K562 (cell line): ENCODE data around the gene PPP1R13L. TPM values are rescaled to one million over a fixed set of nuclear protein-coding genes. Genes with fewer than 3 reads are reported as not detected.

ENCODE experiments used
- ATAC-seq: fragments of 200-7000 bp; cut with Tn5 transposase; 3 replicates; pipeline ENCODE4 v1.9.1; 2020; ENCODE audit warnings: moderate library complexity
- BruUV-seq: library from RNA; stranded (reverse); fragments of 400-500 nt; replicated peaks from 2 replicates; lab custom pipeline; 2021; lab: Mats Ljungman, UMichigan
- CTCF ChIA-PET: fragments of 300-600 bp; formaldehyde crosslinking; extraction: SDS; loops from one replicate; lab custom pipeline; 2021; ENCODE audit warnings: low intra/inter-chr PET ratio; lab: Yijun Ruan, JAX
- POLR2A ChIA-PET: fragments of 300-600, 350-650 bp; sonication (Branson Sonifier 250); formaldehyde crosslinking; extraction: SDS; loops from one replicate; lab custom pipeline; 2021; ENCODE audit warnings: antibody characterized with exemption, inconsistent platforms; lab: Yijun Ruan, JAX
- DNase-seq, 4 experiments: peaks; one replicate each; pipeline versions ENCODE4 v3.0.0 to v3.0.0-alpha.2; 2011 to 2018; ENCODE audit warnings: low spot score in 3 of 4, mixed read lengths in 3 of 4; ENCODE audit errors: extremely low read depth in 1 of 4
- FAIRE-seq: peaks from 2 replicates; lab custom pipeline; 2011; peaks lifted over from hg19 to GRCh38; lab: Jason Lieb, UNC
- H2AFZ ChIP-seq: 2 replicates; pipeline ENCODE4 v1.6.0; 2011; ENCODE audit warnings: low read depth, low read length, control low read depth, inconsistent platforms
- H3K27ac ChIP-seq: fragments of 200-600 bp; 3 replicates; pipeline ENCODE4 v1.8.0; 2011; ENCODE audit warnings: low read depth, mild to moderate bottlenecking, control low read depth, inconsistent platforms, low read length, moderate library complexity, mixed read lengths; ENCODE audit errors: extremely low read depth
- H3K27me3 ChIP-seq, 2 experiments: fragments of 300-600 bp in 1 of 2; 2 replicates in 1 of 2; 3 replicates in 1 of 2; pipeline versions ENCODE4 v1.6.0 to v1.8.0; 2011; ENCODE audit warnings: inconsistent platforms in 2 of 2, low read length in 2 of 2, mild to moderate bottlenecking in 1 of 2, mixed read lengths in 1 of 2, moderate library complexity in 1 of 2; ENCODE audit not compliant: control insufficient read depth in 2 of 2, insufficient read depth in 2 of 2
- H3K36me3 ChIP-seq: fragments of 300-600 bp; 3 replicates; pipeline ENCODE4 v1.8.0; 2011; ENCODE audit warnings: mild to moderate bottlenecking, low read length, inconsistent platforms; ENCODE audit not compliant: control insufficient read depth, insufficient read depth
- H3K4me1 ChIP-seq, 2 experiments: fragments of 200-600 bp in 1 of 2; replicated peaks in 1 of 2; 2 replicates in 1 of 2; 3 replicates in 1 of 2; pipeline versions ENCODE4 v1.5.1 to v1.8.0; 2011; ENCODE audit warnings: inconsistent platforms in 2 of 2, low read length in 2 of 2, mild to moderate bottlenecking in 1 of 2, mixed read lengths in 1 of 2, moderate library complexity in 1 of 2; ENCODE audit not compliant: control insufficient read depth in 2 of 2, insufficient read depth in 2 of 2
- H3K4me2 ChIP-seq: 2 replicates; pipeline ENCODE4 v1.6.1; 2011; ENCODE audit warnings: low read length, control low read depth, inconsistent platforms, mixed read lengths; ENCODE audit not compliant: insufficient read depth
- H3K4me3 ChIP-seq: fragments of 200-600 bp; sonication (generic), shearing (Covaris generic); 2 replicates; pipeline ENCODE4 v1.5.1; 2016; ENCODE audit warnings: control low read depth, inconsistent platforms
- H3K79me2 ChIP-seq: fragments of 200-600 bp; 3 replicates; pipeline ENCODE4 v1.8.0; 2011; ENCODE audit warnings: low read length, inconsistent platforms; ENCODE audit not compliant: control insufficient read depth, insufficient read depth
- H3K9ac ChIP-seq, 2 experiments: 2 replicates each; pipeline versions ENCODE4 v1.6.0 to v1.6.1; 2011; ENCODE audit warnings: low read depth in 2 of 2, low read length in 2 of 2, control low read depth in 1 of 2, inconsistent platforms in 1 of 2, mild to moderate bottlenecking in 1 of 2, mixed read lengths in 1 of 2; ENCODE audit not compliant: insufficient read depth in 1 of 2
- H3K9me1 ChIP-seq: one replicate; pipeline ENCODE4 v1.6.0; 2011; ENCODE audit warnings: inconsistent platforms, mild to moderate bottlenecking, low read length, moderate library complexity; ENCODE audit not compliant: control insufficient read depth, insufficient read depth
- H3K9me3 ChIP-seq: replicated peaks from 2 replicates; pipeline ENCODE4 v1.5.1; 2011; ENCODE audit warnings: low read depth, low read length, inconsistent platforms; ENCODE audit not compliant: control insufficient read depth, insufficient read depth
- H4K20me1 ChIP-seq: replicated peaks from 2 replicates; pipeline ENCODE4 v1.6.1; 2011; ENCODE audit warnings: low read length, inconsistent platforms, mixed read lengths; ENCODE audit not compliant: control insufficient read depth, insufficient read depth
- BCOR ChIP-seq: fragments of 450-650 bp; IDR thresholded peaks from 2 replicates; pipeline ENCODE4 v1.6.1; 2016
- CREBBP ChIP-seq: IDR thresholded peaks from one replicate; pipeline ENCODE4 v1.6.1; 2012; ENCODE audit warnings: low read depth, mild to moderate bottlenecking, control low read depth, inconsistent platforms, low read length
- ELF4 ChIP-seq: fragments of 450-650 bp; formaldehyde crosslinking; IDR thresholded peaks from 2 replicates; pipeline ENCODE4 v1.4.0; 2022; ENCODE audit warnings: missing genetic modification characterization
- MCM5 ChIP-seq: fragments of 450-650 bp; IDR thresholded peaks from 2 replicates; pipeline ENCODE4 v1.6.1; 2016; ENCODE audit warnings: low read depth
- POLR2G ChIP-seq: fragments of 200-400 bp; formaldehyde crosslinking; IDR thresholded peaks from 2 replicates; pipeline ENCODE4 v1.6.1; 2017; ENCODE audit warnings: low read depth, mild to moderate bottlenecking, antibody characterized with exemption, low read length, moderate library complexity
- PRMT5 ChIP-seq: sonication (generic); formaldehyde crosslinking; IDR thresholded peaks from 2 replicates; pipeline ENCODE4 v1.5.0; 2020; ENCODE audit warnings: missing genetic modification reagents
- ZFP36 ChIP-seq: fragments of 150-350 bp; IDR thresholded peaks from 2 replicates; pipeline ENCODE4 v1.6.1; 2018; ENCODE audit warnings: low read length, low read depth; ENCODE audit not compliant: partially characterized antibody
- WGBS: fragments of 100-300 bp; shearing (Covaris generic); methylation state at CpG from one replicate; pipeline ENCODE4 v1.1.6; 2016; ENCODE audit warnings: low coverage, mixed read lengths; ENCODE audit not compliant: insufficient coverage; ENCODE audit errors: missing lambda C conversion rate; 5-methylcytosine and 5-hydroxymethylcytosine counted together
- in situ Hi-C: fragments of 300-500 bp; cut with MboI; formaldehyde crosslinking; loops from 4 replicates; pipeline ENCODE4 v1.15.0; 2018; ENCODE audit warnings: inconsistent platforms, mixed read lengths
- intact Hi-C: fragments of 100-400 bp; cut with micrococcal nuclease; formaldehyde crosslinking; loops from 2 replicates; pipeline ENCODE4 v1.14.2; 2022
- polyA plus RNA-seq, 8 experiments: library from polyadenylated mRNA; depleted of rRNA in 4 of 8; stranded (reverse) in 5 of 8; unstranded in 3 of 8; fragments of >200 nt; fragmentation: Nextera tagmentation in 2 of 8; fragmentation: Illumina TruSeq in 1 of 8; extraction: Ambion mirVana in 2 of 8; extraction: Trizol in 1 of 8; gene quantifications; 2 replicates each; pipeline versions ENCODE4 v1.2.1 to v1.2.3, GENCODE V29; 2011 to 2014; ENCODE audit warnings: inconsistent platforms in 1 of 8, missing spikeins in 1 of 8
- total RNA-seq, 7 experiments: library from RNA; depleted of rRNA in 6 of 7; stranded (reverse); fragments of >200 nt in 6 of 7; fragmentation: Illumina TruSeq in 2 of 7; extraction: Trizol in 2 of 7; gene quantifications; 2 replicates each; pipeline versions ENCODE4 v1.2.1 to v1.2.3, GENCODE V29; 2011 to 2021; ENCODE audit warnings: low replicate concordance in 1 of 7

Gene PPP1R13L
- total and polyA plus RNA-seq, 9 of the 15 experiments (the other 6 are each of a cell fraction or from before 2014, with no cell fraction given): 0.32 to 6.7 (median 2.0) TPM

GRCh38 chr19:45350477-45351058, 54.3 kb downstream of the PPP1R13L start:
- no peak overlapping the region for H2AFZ ChIP-seq
- H3K36me3 ChIP-seq: peaks cover 57% of the 10 kb centered on the region; the same call in 2 of the 3 replicates
- ChIA-PET POLR2A (interaction anchor here (0.7 kb wide), 1 partner anchor 88 kb away, joined by 3 read pairs; no protein-coding TSS in a partner anchor), CTCF (no interaction called here)
- H3K4me2 ChIP-seq: no peak overlapping the region
- no peaks in the 10 kb centered on the region for H3K9me1 ChIP-seq
- ATAC-seq: no peak
- 76% methylated on average over 5 of the region's 17 CpGs for WGBS
- no peaks in the 10 kb centered on the region for H3K79me2 ChIP-seq
- no peak overlapping the region for H3K4me3 ChIP-seq
- peaks cover 0 to 43% of the 10 kb centered on the region in 2 experiments; a peak in 2 of 5 replicates for H3K4me1 ChIP-seq
- BruUV-seq: no TSS peak
- no peak overlapping the region for H3K27ac ChIP-seq
- DNase-seq: no peak
- no peaks in the 10 kb centered on the region for H3K27me3 ChIP-seq
- peaks cover 3% of the 10 kb centered on the region; the same call in 1 of the 2 replicates for H4K20me1 ChIP-seq
- no peak overlapping the region for H3K9ac ChIP-seq
- intact Hi-C loops: no loop called here
- H3K9me3 ChIP-seq: no peaks in the 10 kb centered on the region
- FAIRE-seq: no peak
- no peak for TF ChIP-seq BCOR
- TF ChIP-seq ZFP36: peak; percentile 25
- TF ChIP-seq POLR2G: 0 out of 2 replicates have a peak, but pooled peaks have one; percentile 7
- TF ChIP-seq CREBBP: no peak
- TF ChIP-seq MCM5: no peak
- in situ Hi-C loops: no loop called here

- peaks cover 0 to 54% of the 10 kb centered on the region in 2 experiments; a peak in 2 of 5 replicates for H3K4me1 ChIP-seq
- 86% methylated on average over 17 of the region's 17 CpGs for WGBS
- intact Hi-C loops (no loop called here), in situ Hi-C loops (no loop called here)
- ChIA-PET CTCF (no interaction called here), POLR2A (no interaction called here)
- no peak overlapping the region for H3K9ac ChIP-seq
- TF ChIP-seq ELF4 (CRISPR knock-in tag): no peak
- peak; percentile 58 for TF ChIP-seq POLR2G
- no peak for TF ChIP-seq PRMT5
- no peaks in the 10 kb centered on the region for H3K9me3 ChIP-seq
- H3K4me2 ChIP-seq: no peak overlapping the region
- peaks cover 48% of the 10 kb centered on the region; the same call in 2 of the 3 replicates for H3K36me3 ChIP-seq
- no peak overlapping the region for H3K4me3 ChIP-seq
- no peaks in the 10 kb centered on the region for H3K9me1 ChIP-seq
- H4K20me1 ChIP-seq: peaks cover 3% of the 10 kb centered on the region; the same call in 1 of the 2 replicates
- no peak for ATAC-seq
- no peaks in the 10 kb centered on the region for H3K79me2 ChIP-seq
- H3K27ac ChIP-seq: no peak overlapping the region
- no peaks in the 10 kb centered on the region for H3K27me3 ChIP-seq
- FAIRE-seq: no peak
- no TSS peak for BruUV-seq
- H2AFZ ChIP-seq: no peak overlapping the region
- no peak for DNase-seq
These were observed 55.4 kb downstream of the PPP1R13L start for GRCh38 chr19:45349430-45349941.
